GM12891 (cell line): ENCODE data around the gene UBE4A.

ENCODE experiments used
- POLR2A ChIP-seq: IDR thresholded peaks from 2 replicates; pipeline ENCODE4 v1.6.1; 2011; ENCODE audit warnings: low read depth, low read length, control low read depth
- POLR2AphosphoS5 ChIP-seq: IDR thresholded peaks from 2 replicates; pipeline ENCODE4 v1.6.1; 2011; ENCODE audit warnings: low read depth, low read length, control low read depth

DNA sequence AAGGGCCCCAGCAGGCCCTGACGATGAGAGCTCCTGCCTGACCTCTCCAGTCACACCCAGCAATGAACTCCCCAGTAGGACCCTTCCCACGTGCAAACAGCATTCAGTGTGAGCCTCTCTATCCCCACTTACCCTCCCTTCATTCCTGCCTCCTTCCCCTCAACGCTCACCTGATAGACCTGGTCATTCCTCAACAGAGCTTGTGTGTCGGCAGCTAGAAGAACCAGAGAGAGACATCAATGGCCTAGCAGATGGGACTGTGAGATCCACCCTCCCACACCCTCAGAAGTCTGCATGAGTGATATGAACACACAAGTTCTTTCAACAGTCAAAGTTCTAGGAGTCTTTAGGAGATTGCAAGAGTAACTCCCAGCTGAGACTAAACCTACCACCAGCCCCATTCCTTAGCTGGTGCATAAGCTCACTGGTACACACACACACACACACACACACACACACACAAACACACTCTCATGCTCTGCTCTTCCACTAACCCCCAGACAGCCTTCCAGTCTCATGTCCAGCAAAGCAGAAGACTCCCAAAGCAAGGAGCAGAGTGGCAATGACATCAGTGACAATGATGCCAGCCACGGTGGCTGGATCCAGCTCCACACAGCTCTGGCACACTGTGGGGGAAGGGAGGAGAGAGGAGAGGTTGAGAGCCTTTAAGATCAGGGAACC, 20.0 kb upstream of the UBE4A start:
- no peak for TF ChIP-seq POLR2A
- TF ChIP-seq POLR2AphosphoS5, result no peak
